Upper lobe of left lung (tissue), 6 donors: ENCODE data around the gene TNFSF12. TPM values are rescaled to one million over a fixed set of nuclear protein-coding genes. Genes with fewer than 3 reads are reported as not detected.

Source experiments
- ATAC-seq, 2 donors: fragments of 200-7000 bp; cut with Tn5 transposase; one replicate each; pipeline ENCODE4 v1.9.1; 2022; ENCODE audit warnings: mild to moderate bottlenecking in 2 of 2, moderate library complexity in 2 of 2; ENCODE audit not compliant: low FRiP score in 2 of 2
- DNase-seq, 2 donors: peaks; one replicate each; pipeline ENCODE4 v3.0.0-alpha.2; 2019 to 2020
- H3K27ac ChIP-seq, 4 donors: fragments of 200-600 bp; sonication (generic); one replicate each; pipeline ENCODE4 v1.5.1; 2016 to 2019
- H3K27me3 ChIP-seq, 4 donors: fragments of 200-600 bp; sonication (generic); one replicate each; pipeline ENCODE4 v1.5.1; 2017 to 2019
- H3K36me3 ChIP-seq, 4 donors: fragments of 200-600 bp; sonication (generic); one replicate each; pipeline ENCODE4 v1.5.1; 2016 to 2019
- H3K4me1 ChIP-seq, 4 donors: fragments of 200-600 bp; sonication (generic); one replicate each; pipeline ENCODE4 v1.5.1; 2018 to 2019
- H3K4me3 ChIP-seq, 4 donors: fragments of 200-600 bp; sonication (generic); one replicate each; pipeline ENCODE4 v1.5.1; 2017 to 2019; ENCODE audit warnings: mild to moderate bottlenecking in 2 of 4, moderate library complexity in 1 of 4
- H3K9me3 ChIP-seq, 4 donors: fragments of 200-600 bp; sonication (generic); one replicate each; pipeline ENCODE4 v1.5.1; 2018 to 2019
- EP300 ChIP-seq, 4 donors: sonication (generic); formaldehyde crosslinking; IDR thresholded peaks; one replicate each; pipeline ENCODE4 v1.5.1; 2017; ENCODE audit warnings: antibody characterized with exemption in 4 of 4, control low read depth in 2 of 4
- POLR2A ChIP-seq, 4 donors: fragments of 450-650 bp; IDR thresholded peaks; one replicate each; pipeline ENCODE4 v1.5.1; 2016 to 2017; ENCODE audit warnings: antibody characterized with exemption in 4 of 4, mild to moderate bottlenecking in 2 of 4
- POLR2AphosphoS5 ChIP-seq, 2 donors: sonication (generic); formaldehyde crosslinking; IDR thresholded peaks; one replicate each; pipeline ENCODE4 v1.5.1; 2017; ENCODE audit warnings: antibody characterized with exemption in 2 of 2
- WGBS, 2 donors: methylation state at CpG; one replicate each; pipeline ENCODE4 v1.1.5; 2017 to 2018; 5-methylcytosine and 5-hydroxymethylcytosine counted together
- total RNA-seq, 6 donors: library from RNA; depleted of rRNA in 4 of 6; stranded (reverse); fragments of >200 nt in 4 of 6; gene quantifications; one replicate each; pipeline versions ENCODE4 v1.1.0 to v1.2.1, GENCODE V29; 2016 to 2021
- TF ChIP-seq, protein P1 (sequence below), 6 experiments: fragments of 450-650 bp in 4 of 6; fragments of 200-600 bp in 2 of 6; sonication (generic) in 2 of 6; IDR thresholded peaks; one replicate each; pipeline ENCODE4 v1.5.1; 2016 to 2019; ENCODE audit warnings: antibody characterized with exemption in 6 of 6
- donor health status: DM: no; HTN: no; CAD: no; lungs with moderate emphysema.
- donor health status: DM: no; HTN: yes; CAD: no; lungs with severe emphysema.

Gene TNFSF12
- total RNA-seq, 6 donors from 2014 or later: 32.3 to 158 (median 73.2) TPM

- peaks cover 35 to 49% (median 40%) of the 10 kb centered on the region in 4 donors for H3K4me1 ChIP-seq
- H3K36me3 ChIP-seq: peaks cover 0 to 4% (median 0%) of the 10 kb centered on the region in 4 donors
- no peak overlapping the region for H3K27ac ChIP-seq
- no peaks in the 10 kb centered on the region for H3K27me3 ChIP-seq
- H3K4me3 ChIP-seq: no peak overlapping the region
- ATAC-seq (no peak), DNase-seq (no peak)
- no peak for TF ChIP-seq POLR2A (IDR thresholded peaks at IDR 0.05)
- TF ChIP-seq POLR2AphosphoS5 (IDR thresholded peaks at IDR 0.05): no peak
- no peak for TF ChIP-seq EP300 (IDR thresholded peaks at IDR 0.05)
- TF ChIP-seq, protein P1, sequence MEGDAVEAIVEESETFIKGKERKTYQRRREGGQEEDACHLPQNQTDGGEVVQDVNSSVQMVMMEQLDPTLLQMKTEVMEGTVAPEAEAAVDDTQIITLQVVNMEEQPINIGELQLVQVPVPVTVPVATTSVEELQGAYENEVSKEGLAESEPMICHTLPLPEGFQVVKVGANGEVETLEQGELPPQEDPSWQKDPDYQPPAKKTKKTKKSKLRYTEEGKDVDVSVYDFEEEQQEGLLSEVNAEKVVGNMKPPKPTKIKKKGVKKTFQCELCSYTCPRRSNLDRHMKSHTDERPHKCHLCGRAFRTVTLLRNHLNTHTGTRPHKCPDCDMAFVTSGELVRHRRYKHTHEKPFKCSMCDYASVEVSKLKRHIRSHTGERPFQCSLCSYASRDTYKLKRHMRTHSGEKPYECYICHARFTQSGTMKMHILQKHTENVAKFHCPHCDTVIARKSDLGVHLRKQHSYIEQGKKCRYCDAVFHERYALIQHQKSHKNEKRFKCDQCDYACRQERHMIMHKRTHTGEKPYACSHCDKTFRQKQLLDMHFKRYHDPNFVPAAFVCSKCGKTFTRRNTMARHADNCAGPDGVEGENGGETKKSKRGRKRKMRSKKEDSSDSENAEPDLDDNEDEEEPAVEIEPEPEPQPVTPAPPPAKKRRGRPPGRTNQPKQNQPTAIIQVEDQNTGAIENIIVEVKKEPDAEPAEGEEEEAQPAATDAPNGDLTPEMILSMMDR (IDR thresholded peaks at IDR 0.05): no peak
- H3K9me3 ChIP-seq: no peaks in the 10 kb centered on the region
- 71 to 73% methylated on average over 10 of the region's 10 CpGs for WGBS, 2 donors
Measured at GRCh38 chr17:7555320-7555948, 6.6 kb downstream of the TNFSF12 start.

DNA sequence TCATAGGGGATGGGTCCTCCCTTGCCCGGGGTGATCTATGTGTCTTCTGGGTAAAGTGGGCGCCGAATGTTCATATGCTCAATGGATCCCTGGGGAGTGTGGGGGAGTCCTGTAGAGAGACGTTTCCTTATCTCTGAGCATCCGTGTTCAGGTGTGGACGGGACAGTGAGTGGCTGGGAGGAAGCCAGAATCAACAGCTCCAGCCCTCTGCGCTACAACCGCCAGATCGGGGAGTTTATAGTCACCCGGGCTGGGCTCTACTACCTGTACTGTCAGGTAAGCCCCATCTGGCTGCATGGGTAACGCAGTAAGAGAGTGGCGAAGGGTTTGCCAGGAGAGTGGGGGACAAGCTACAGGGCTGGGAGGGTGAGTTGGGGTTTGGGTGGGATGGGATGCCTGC lies 7.8 kb downstream of the TNFSF12 start:
- no peak for DNase-seq
- Histone ChIP-seq H3K27ac (peak overlapping the region; percentile 95 to 97 (median 96)), H3K36me3 (no peaks in the 10 kb centered on the region), H3K27me3 (no peaks in the 10 kb centered on the region), H3K4me3 (no peak overlapping the region), H3K4me1 (peaks cover 39 to 57% (median 46%) of the 10 kb centered on the region in 4 donors), H3K9me3 (no peaks in the 10 kb centered on the region)
- WGBS, 2 donors: 76 to 80% methylated on average over 12 of the region's 12 CpGs
- TF ChIP-seq POLR2A (IDR thresholded peaks at IDR 0.05) (no peak), EP300 (IDR thresholded peaks at IDR 0.05) (no peak), POLR2AphosphoS5 (IDR thresholded peaks at IDR 0.05) (no peak)
- TF ChIP-seq, protein P1 (IDR thresholded peaks at IDR 0.05): no peak
- no peak for ATAC-seq

GRCh38 chr17:7557147-7557764 lies 8.4 kb downstream of the TNFSF12 start:
- no peak for ATAC-seq
- WGBS, 2 donors: 55 to 64% methylated on average over 13 to 14 of the region's 19 CpGs
- Histone ChIP-seq H3K36me3 (no peaks in the 10 kb centered on the region), H3K27me3 (no peaks in the 10 kb centered on the region), H3K4me3 (peak overlapping the region in 1 of 4 donors; percentile 74), H3K4me1 (peaks cover 39 to 61% (median 48%) of the 10 kb centered on the region in 4 donors), H3K27ac (peak overlapping the region; percentile 95 to 97 (median 96)), H3K9me3 (no peaks in the 10 kb centered on the region)
- peak in 1 of 2 donors; percentile 53 for DNase-seq
- TF ChIP-seq EP300 (IDR thresholded peaks at IDR 0.05) (no peak), POLR2AphosphoS5 (IDR thresholded peaks at IDR 0.05) (no peak)

- TF ChIP-seq EP300 (IDR thresholded peaks at IDR 0.05) (peak in 1 of 4 donors; percentile 72), POLR2AphosphoS5 (IDR thresholded peaks at IDR 0.05) (peak; percentile 55 to 90), POLR2A (IDR thresholded peaks at IDR 0.05) (peak in 3 of 4 donors; percentile 38 to 86 (median 79))
- TF ChIP-seq, protein P1 (IDR thresholded peaks at IDR 0.05): peak in 2 of 6 experiments; percentile 5 to 16
- 11 to 14% methylated on average over 10 to 20 of the region's 21 CpGs for WGBS, 2 donors
- Histone ChIP-seq H3K27me3 (no peaks in the 10 kb centered on the region), H3K27ac (peak overlapping the region; percentile 95 to 97 (median 96)), H3K36me3 (peaks cover 0 to under 1% (median 0%) of the 10 kb centered on the region in 4 donors), H3K9me3 (no peaks in the 10 kb centered on the region), H3K4me3 (peak overlapping the region; percentile 5 to 95 (median 72)), H3K4me1 (peaks cover 45 to 68% (median 55%) of the 10 kb centered on the region in 4 donors)
- peak; percentile 59 to 87 for ATAC-seq
- DNase-seq: peak; percentile 93 to 98
Measured at GRCh38 chr17:7557775-7558543, 9.1 kb downstream of the TNFSF12 start.
